Left cardiac atrium (tissue), 4 donors: ENCODE results near the gene ERN2. TPM values are rescaled to one million over a fixed set of nuclear protein-coding genes. Genes with fewer than 3 reads are reported as not detected.

Source experiments
- ATAC-seq, 2 donors: fragments of 200-7000 bp; cut with Tn5 transposase; one replicate each; pipeline ENCODE4 v1.9.1; 2020; ENCODE audit warnings: mild to moderate bottlenecking in 2 of 2, moderate library complexity in 2 of 2
- DNase-seq: peaks from one replicate; pipeline ENCODE4 v3.0.0-alpha.2; 2020
- intact Hi-C, 2 donors: fragments of 100-400 bp; cut with DNase I; formaldehyde crosslinking; loops; one replicate each; pipeline versions ENCODE4 v1.14.1 to v1.15.1; 2022 to 2023
- total RNA-seq, 2 donors: library from RNA; stranded (reverse); fragmentation: NEBNext Ultra II Directional; extraction: Animal tissue kit (Norgen Biotek cat#: 25700); gene quantifications; one replicate each; pipeline ENCODE4 v1.2.1, GENCODE V29; 2021
- donor health status: DM: no; HTN: yes; CAD: no.
- donor health status: DM: no; HTN: yes; CAD: no; lungs with severe emphysema.
- donor health status: DM: yes; HTN: yes; CAD: no.
- donor health status: Dilated cardiomyopathy.

ERN2 gene
- total RNA-seq, 2 donors from 2014 or later: 0.34 TPM; not detected in 1

GRCh38 chr16:23663918-23664317 lies 49.1 kb downstream of the ERN2 start:
- intact Hi-C loops: no loop called here
- no peak for DNase-seq
- ATAC-seq: no peak

- no peak for ATAC-seq
- DNase-seq: no peak
- intact Hi-C loops: no loop called here
Observed at GRCh38 chr16:23651943-23652468, 61.0 kb downstream of the ERN2 start.

GRCh38 chr16:23650674-23651416 lies 62.2 kb downstream of the ERN2 start:
- no peak for DNase-seq
- intact Hi-C loops: no loop called here
- no peak for ATAC-seq

- ATAC-seq (no peak), DNase-seq (no peak)
- intact Hi-C loops: no loop called here
Observed at GRCh38 chr16:23642246-23642774, 70.7 kb downstream of the ERN2 start.

GRCh38 chr16:23640931-23641765 lies 71.9 kb downstream of the ERN2 start, which contains the start of the genes DCTN5 and PALB2:
Gene DCTN5, plus strand, starts transcription at chr16:23641466. Its CDS starts 77 bp downstream, at chr16:23641543.
Gene PALB2, minus strand, starts transcription at chr16:23641310. Its CDS starts 153 bp downstream, at chr16:23641157.
- intact Hi-C loops: no loop called here
- peak; percentile 100 for ATAC-seq
- DNase-seq: peak; percentile 95

GRCh38 chr16:23640615-23640930 lies 72.4 kb downstream of the ERN2 start:
- ATAC-seq (peak in 1 of 2 donors; percentile 1), DNase-seq (no peak)
- intact Hi-C loops: no loop called here

Other genes with a start within 250 kb of the ERN2 start
- 10 to 100 TPM; 60.1 to 60.3 TPM for gene GGA2, start 202.7 kb downstream of the ERN2 start, total RNA-seq
- 10 to 100 TPM; 16.6 to 19.3 TPM for gene EARS2, start 155.9 kb downstream of the ERN2 start, total RNA-seq
- 10 to 100 TPM; 50.7 to 62.3 TPM for gene UBFD1, start 155.5 kb downstream of the ERN2 start, total RNA-seq
- 100 to 1,000 TPM; 445 TPM for gene NDUFAB1, start 116.9 kb downstream of the ERN2 start, total RNA-seq
- 1 to 10 TPM; 6.3 to 6.6 TPM for gene PALB2, start 71.9 kb downstream of the ERN2 start, total RNA-seq
- 10 to 100 TPM; 32.9 to 45.9 TPM for gene DCTN5, start 71.8 kb downstream of the ERN2 start, total RNA-seq
- 1 to 10 TPM in 1 of 2 donors, under 1 TPM in 1; 0.52 to 1.5 TPM for gene PLK1, start 34.3 kb downstream of the ERN2 start, total RNA-seq
- not detected for gene CHP2, start 41.8 kb upstream of the ERN2 start, total RNA-seq
- gene PRKCB, start 122.8 kb upstream of the ERN2 start, total RNA-seq: 1 to 10 TPM; 4.1 to 4.7 TPM